Measurements from ENCODE around the gene LRBA. TPM values are rescaled to one million over a fixed set of nuclear protein-coding genes. Genes with fewer than 3 reads are reported as not detected.
"Not testable (repeated sequence)": the region's sequence is repeated elsewhere in the genome, so short reads cannot be mapped to it uniquely, and the experiment has no call there.

LRBA gene
- total RNA-seq, 1 donor from 2014 or later: 26.4 TPM

- H3K9me3 Mint-ChIP-seq (ENCODE audit: unreplicated experiment): no peaks in the 10 kb centered on the region
- H3K4me1 Mint-ChIP-seq (ENCODE audit: low read depth, unreplicated experiment): peaks cover 1% of the 10 kb centered on the region
- H3K4me3 Mint-ChIP-seq (ENCODE audit: unreplicated experiment): no peak overlapping the region
These were observed 17.9 kb downstream of the LRBA start for GRCh38 chr4:150997141-150997540.

GRCh38 chr4:150994721-150995120 is 20.4 kb downstream of the LRBA start:
- H3K36me3 Mint-ChIP-seq (ENCODE audit: unreplicated experiment): no peaks in the 10 kb centered on the region
- no peaks in the 10 kb centered on the region for H3K4me1 Mint-ChIP-seq (ENCODE audit: low read depth, unreplicated experiment)
- H3K4me3 Mint-ChIP-seq (ENCODE audit: unreplicated experiment): no peak overlapping the region
- TF ChIP-seq CTCF (IDR thresholded peaks at IDR 0.05; ENCODE audit: partially characterized antibody, unreplicated experiment): no peak
- no peaks in the 10 kb centered on the region for H3K27me3 Mint-ChIP-seq (ENCODE audit: unreplicated experiment)
- no peaks in the 10 kb centered on the region for H3K9me3 Mint-ChIP-seq (ENCODE audit: unreplicated experiment)
- no peak overlapping the region for H3K27ac Mint-ChIP-seq (ENCODE audit: unreplicated experiment)
- DNase-seq: no peak

More at GRCh38 chr4:150997141-150997540, 17.9 kb downstream of the LRBA start:
- H3K36me3 Mint-ChIP-seq (ENCODE audit: unreplicated experiment): no peaks in the 10 kb centered on the region
- peaks cover 2% of the 10 kb centered on the region for H3K27me3 Mint-ChIP-seq (ENCODE audit: unreplicated experiment)
- no peak for TF ChIP-seq CTCF (IDR thresholded peaks at IDR 0.05; ENCODE audit: partially characterized antibody, unreplicated experiment)
- no peak overlapping the region for H3K27ac Mint-ChIP-seq (ENCODE audit: unreplicated experiment)
- DNase-seq: no peak

DNA sequence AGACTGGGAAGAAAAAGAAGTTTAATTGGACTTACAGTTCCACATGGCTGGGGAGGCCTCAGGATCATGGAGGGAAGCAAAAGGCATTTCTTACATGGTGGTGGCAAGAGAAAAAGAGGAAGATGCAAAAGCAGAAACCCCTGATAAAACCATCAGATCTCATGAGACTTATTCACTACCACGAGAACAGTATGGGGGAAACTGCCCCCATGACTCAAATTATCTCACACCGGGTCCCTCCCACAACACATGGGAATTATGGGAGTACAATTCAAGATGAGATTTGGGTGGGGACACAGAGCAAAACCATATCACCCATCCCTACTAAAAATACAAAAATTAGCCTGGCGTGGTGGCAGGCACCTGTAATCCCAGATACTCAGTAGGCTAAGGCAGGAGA is 21.5 kb downstream of the LRBA start:
- not testable (repeated sequence) for H3K4me1 Mint-ChIP-seq (ENCODE audit: low read depth, unreplicated experiment); H3K4me3 Mint-ChIP-seq (ENCODE audit: unreplicated experiment); H3K27ac Mint-ChIP-seq (ENCODE audit: unreplicated experiment); H3K36me3 Mint-ChIP-seq (ENCODE audit: unreplicated experiment); H3K27me3 Mint-ChIP-seq (ENCODE audit: unreplicated experiment); DNase-seq; H3K9me3 Mint-ChIP-seq (ENCODE audit: unreplicated experiment)

DNA sequence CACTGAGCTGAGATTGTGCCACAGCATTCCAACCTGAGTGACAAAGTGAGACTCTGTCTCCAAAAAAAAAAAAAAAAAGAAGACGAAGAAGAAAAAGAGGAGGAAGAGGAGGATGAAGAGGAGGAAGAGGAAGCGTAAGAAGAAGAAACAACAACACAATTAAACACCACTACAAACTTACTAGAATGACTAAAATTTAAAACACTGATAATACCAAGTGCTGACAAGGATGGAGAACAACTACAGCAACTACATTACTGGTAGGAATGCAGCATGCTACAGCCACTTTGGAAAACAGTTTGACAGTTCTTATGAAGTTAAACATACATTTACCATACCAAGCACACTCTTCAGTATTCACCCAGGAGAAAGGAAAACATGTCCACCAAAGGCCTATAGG is 24.1 kb downstream of the LRBA start:
- Mint-ChIP-seq H3K9me3 (ENCODE audit: unreplicated experiment) (no peaks in the 10 kb centered on the region), H3K4me3 (ENCODE audit: unreplicated experiment) (no peak overlapping the region), H3K4me1 (ENCODE audit: low read depth, unreplicated experiment) (no peaks in the 10 kb centered on the region), H3K36me3 (ENCODE audit: unreplicated experiment) (no peaks in the 10 kb centered on the region), H3K27me3 (ENCODE audit: unreplicated experiment) (no peaks in the 10 kb centered on the region), H3K27ac (ENCODE audit: unreplicated experiment) (no peak overlapping the region)
- TF ChIP-seq CTCF (IDR thresholded peaks at IDR 0.05; ENCODE audit: partially characterized antibody, unreplicated experiment): no peak
- DNase-seq: no peak

DNA sequence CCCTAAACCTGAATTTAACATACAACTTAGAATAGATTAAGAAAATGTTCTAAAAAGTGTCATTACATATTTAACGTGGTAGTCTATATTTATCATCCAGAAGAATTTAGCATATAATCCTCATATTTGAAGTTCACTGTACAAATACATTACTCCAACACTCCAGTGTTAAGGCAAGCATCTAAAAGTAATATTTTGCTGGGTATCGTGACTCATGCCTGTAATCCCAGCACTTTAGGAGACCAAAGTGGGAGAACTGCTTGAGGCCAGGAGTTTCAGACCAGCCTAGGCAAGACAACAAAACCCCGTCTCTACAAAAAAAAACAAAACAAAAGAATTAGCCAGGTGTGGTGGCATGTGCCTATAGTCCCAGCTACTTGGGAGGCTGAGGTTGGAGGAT is 24.8 kb downstream of the LRBA start:
- Mint-ChIP-seq H3K4me1 (ENCODE audit: low read depth, unreplicated experiment) (no peaks in the 10 kb centered on the region), H3K27me3 (ENCODE audit: unreplicated experiment) (no peaks in the 10 kb centered on the region), H3K36me3 (ENCODE audit: unreplicated experiment) (no peaks in the 10 kb centered on the region), H3K4me3 (ENCODE audit: unreplicated experiment) (no peak overlapping the region), H3K27ac (ENCODE audit: unreplicated experiment) (no peak overlapping the region), H3K9me3 (ENCODE audit: unreplicated experiment) (no peaks in the 10 kb centered on the region)
- no peak for DNase-seq
- no peak for TF ChIP-seq CTCF (IDR thresholded peaks at IDR 0.05; ENCODE audit: partially characterized antibody, unreplicated experiment)

- no peak for DNase-seq
- no peak for TF ChIP-seq CTCF (IDR thresholded peaks at IDR 0.05; ENCODE audit: partially characterized antibody, unreplicated experiment)
- Mint-ChIP-seq H3K27ac (ENCODE audit: unreplicated experiment) (no peak overlapping the region), H3K4me3 (ENCODE audit: unreplicated experiment) (no peak overlapping the region), H3K27me3 (ENCODE audit: unreplicated experiment) (no peaks in the 10 kb centered on the region), H3K36me3 (ENCODE audit: unreplicated experiment) (no peaks in the 10 kb centered on the region), H3K4me1 (ENCODE audit: low read depth, unreplicated experiment) (no peaks in the 10 kb centered on the region), H3K9me3 (ENCODE audit: unreplicated experiment) (no peaks in the 10 kb centered on the region)
These were observed 26.8 kb downstream of the LRBA start for GRCh38 chr4:150988238-150988637.

Data from glutamatergic neuron (in vitro differentiated cells).